Measurements from ENCODE around the gene FUT8.

Gene FUT8

GRCh38 chr14:65491274-65491673 is 78.7 kb downstream of the FUT8 start:
- no peak overlapping the region for H3K4me3 ChIP-seq (ENCODE audit: severe bottlenecking)
- no peak for ATAC-seq (ENCODE audit: low read depth)
- no peaks in the 10 kb centered on the region for H3K27me3 ChIP-seq (ENCODE audit: insufficient read depth, poor library complexity, severe bottlenecking)
- no peaks in the 10 kb centered on the region for H3K9me3 ChIP-seq (ENCODE audit: severe bottlenecking)
- no peak for DNase-seq (ENCODE audit: low spot score)
- no peak overlapping the region for H3K27ac ChIP-seq (ENCODE audit: poor library complexity, severe bottlenecking)
- TF ChIP-seq CTCF (IDR thresholded peaks at IDR 0.05; ENCODE audit: poor library complexity, severe bottlenecking), result no peak
- H3K4me1 ChIP-seq (ENCODE audit: insufficient read depth, poor library complexity, severe bottlenecking), result no peaks in the 10 kb centered on the region
- no peaks in the 10 kb centered on the region for H3K36me3 ChIP-seq (ENCODE audit: low read depth)

GRCh38 chr14:65492266-65492665 is 79.7 kb downstream of the FUT8 start:
- no peaks in the 10 kb centered on the region for H3K27me3 ChIP-seq (ENCODE audit: insufficient read depth, poor library complexity, severe bottlenecking)
- no peak for DNase-seq (ENCODE audit: low spot score)
- no peak overlapping the region for H3K27ac ChIP-seq (ENCODE audit: poor library complexity, severe bottlenecking)
- H3K4me1 ChIP-seq (ENCODE audit: insufficient read depth, poor library complexity, severe bottlenecking), result no peaks in the 10 kb centered on the region
- H3K4me3 ChIP-seq (ENCODE audit: severe bottlenecking), result no peak overlapping the region
- TF ChIP-seq CTCF (IDR thresholded peaks at IDR 0.05; ENCODE audit: poor library complexity, severe bottlenecking), result no peak
- no peak for ATAC-seq (ENCODE audit: low read depth)
- H3K36me3 ChIP-seq (ENCODE audit: low read depth), result no peaks in the 10 kb centered on the region
- no peaks in the 10 kb centered on the region for H3K9me3 ChIP-seq (ENCODE audit: severe bottlenecking)

- no peaks in the 10 kb centered on the region for H3K36me3 ChIP-seq (ENCODE audit: low read depth)
- no peaks in the 10 kb centered on the region for H3K9me3 ChIP-seq (ENCODE audit: severe bottlenecking)
- TF ChIP-seq CTCF (IDR thresholded peaks at IDR 0.05; ENCODE audit: poor library complexity, severe bottlenecking), result no peak
- peak; percentile 31; the same call in 1 of the 3 replicates for ATAC-seq (ENCODE audit: low read depth)
- no peak for DNase-seq (ENCODE audit: low spot score)
- H3K27me3 ChIP-seq (ENCODE audit: insufficient read depth, poor library complexity, severe bottlenecking), result no peaks in the 10 kb centered on the region
- H3K27ac ChIP-seq (ENCODE audit: poor library complexity, severe bottlenecking), result no peak overlapping the region
- H3K4me1 ChIP-seq (ENCODE audit: insufficient read depth, poor library complexity, severe bottlenecking), result no peaks in the 10 kb centered on the region
- no peak overlapping the region for H3K4me3 ChIP-seq (ENCODE audit: severe bottlenecking)
Measured at GRCh38 chr14:65495196-65495595, 82.7 kb downstream of the FUT8 start.

- Histone ChIP-seq H3K36me3 (ENCODE audit: low read depth) (no peaks in the 10 kb centered on the region), H3K4me3 (ENCODE audit: severe bottlenecking) (no peak overlapping the region), H3K4me1 (ENCODE audit: insufficient read depth, poor library complexity, severe bottlenecking) (no peaks in the 10 kb centered on the region), H3K9me3 (ENCODE audit: severe bottlenecking) (no peaks in the 10 kb centered on the region), H3K27me3 (ENCODE audit: insufficient read depth, poor library complexity, severe bottlenecking) (no peaks in the 10 kb centered on the region), H3K27ac (ENCODE audit: poor library complexity, severe bottlenecking) (no peak overlapping the region)
- no peak for DNase-seq (ENCODE audit: low spot score)
- TF ChIP-seq CTCF (IDR thresholded peaks at IDR 0.05; ENCODE audit: poor library complexity, severe bottlenecking), result no peak
- no peak; the same call in 2 of the 3 replicates for ATAC-seq (ENCODE audit: low read depth)
Measured at GRCh38 chr14:65496178-65496993, 83.9 kb downstream of the FUT8 start.

- Histone ChIP-seq H3K27ac (ENCODE audit: poor library complexity, severe bottlenecking) (no peak overlapping the region), H3K27me3 (ENCODE audit: insufficient read depth, poor library complexity, severe bottlenecking) (no peaks in the 10 kb centered on the region)
- ATAC-seq (ENCODE audit: low read depth), result no peak
Measured at GRCh38 chr14:65499138-65499537, 86.6 kb downstream of the FUT8 start.

More at GRCh38 chr14:65499138-65499537, 86.6 kb downstream of the FUT8 start:
- no peaks in the 10 kb centered on the region for H3K36me3 ChIP-seq (ENCODE audit: low read depth)
- no peak for DNase-seq (ENCODE audit: low spot score)
- TF ChIP-seq CTCF (IDR thresholded peaks at IDR 0.05; ENCODE audit: poor library complexity, severe bottlenecking), result no peak
- peaks cover 9% of the 10 kb centered on the region for H3K4me1 ChIP-seq (ENCODE audit: insufficient read depth, poor library complexity, severe bottlenecking)
- no peaks in the 10 kb centered on the region for H3K9me3 ChIP-seq (ENCODE audit: severe bottlenecking)
- H3K4me3 ChIP-seq (ENCODE audit: severe bottlenecking), result no peak overlapping the region

All from RWPE2 (cell line).